ENCODE results near the gene TCP1.

- TF ChIP-seq CTCF (conservative IDR thresholded peaks at IDR 0.05; ENCODE audit: low read depth, low read length): no peak
- TF ChIP-seq EZH2 (IDR thresholded peaks at IDR 0.05; ENCODE audit: borderline replicate concordance, low read depth, low read length, poor library complexity, severe bottlenecking): no peak
Measured at GRCh38 chr6:159821726-159822125, 32.3 kb upstream of the TCP1 start.
